A549 (cell line): Measurements from ENCODE around the gene HOXA4. TPM values are rescaled to one million over a fixed set of nuclear protein-coding genes. Genes with fewer than 3 reads are reported as not detected.
A peak's percentile ranks its signal among the peaks of the same experiment; 100 is the strongest.

Source experiments
- ATAC-seq, 2 experiments: fragments of 200-7000 bp in 1 of 2; fragments of >200 bp in 1 of 2; cut with Nextera tagmentation in 1 of 2; cut with Tn5 transposase in 1 of 2; 3 replicates each; pipeline versions ENCODE4 v1.8.0 to v1.9.1; 2018 to 2020; ENCODE audit warnings: mild to moderate bottlenecking in 1 of 2, moderate library complexity in 1 of 2
- CTCF ChIA-PET: fragments of 300-600 bp; sonication (Branson Sonifier 250); formaldehyde crosslinking; extraction: SDS; loops from one replicate; lab custom pipeline; 2021; ENCODE audit warnings: antibody characterized with exemption, inconsistent platforms; lab: Yijun Ruan, JAX
- POLR2A ChIA-PET: fragments of 350-600 bp; formaldehyde crosslinking; extraction: SDS; loops from one replicate; lab custom pipeline; 2021; ENCODE audit warnings: antibody characterized with exemption, inconsistent platforms; lab: Yijun Ruan, JAX
- DNase-seq, 2 experiments: peaks; one replicate each; pipeline versions ENCODE4 v3.0.0 to v3.0.0-alpha.2; 2011 to 2016; ENCODE audit warnings: low read depth in 1 of 2, low spot score in 1 of 2
- FAIRE-seq: peaks from 2 replicates; lab custom pipeline; 2011; peaks lifted over from hg19 to GRCh38; lab: Jason Lieb, UNC
- H3K27ac ChIP-seq, 2 experiments: fragments of >200 bp; sonication (Bioruptor Twin); formaldehyde crosslinking; 3 replicates each; pipeline ENCODE4 v1.5.1; 2016 to 2017
- H3K4me1 ChIP-seq: fragments of >200 bp; sonication (Bioruptor Twin); formaldehyde crosslinking; 3 replicates; pipeline ENCODE4 v1.6.1; 2016
- H3K4me2 ChIP-seq: fragments of >200 bp; sonication (Bioruptor Twin); formaldehyde crosslinking; 3 replicates; pipeline ENCODE4 v1.6.1; 2016
- H3K4me3 ChIP-seq: fragments of >200 bp; sonication (Bioruptor Twin); formaldehyde crosslinking; 3 replicates; pipeline ENCODE4 v1.5.1; 2016
- H3K9me3 ChIP-seq: fragments of >200 bp; sonication (Bioruptor Twin); formaldehyde crosslinking; 3 replicates; pipeline ENCODE4 v1.6.1; 2016
- CBX8 ChIP-seq: fragments of 200-600 bp; sonication (generic); IDR thresholded peaks from 2 replicates; pipeline ENCODE4 v1.6.1; 2016
- CHD4 ChIP-seq: fragments of 200-600 bp; sonication (generic); IDR thresholded peaks from 2 replicates; pipeline ENCODE4 v1.6.1; 2016; ENCODE audit warnings: antibody characterized with exemption, mild to moderate bottlenecking, borderline replicate concordance
- EHF ChIP-seq: fragments of 250-450 bp; sonication (Bioruptor Pico); IDR thresholded peaks from 2 replicates; pipeline ENCODE4 v1.5.0; 2020; ENCODE audit warnings: mild to moderate bottlenecking
- EHMT2 ChIP-seq: fragments of 200-600 bp; sonication (generic); IDR thresholded peaks from 2 replicates; pipeline ENCODE4 v1.6.1; 2016; ENCODE audit warnings: antibody characterized with exemption, low read depth, mild to moderate bottlenecking, moderate library complexity
- ELK1 ChIP-seq: fragments of 150-350 bp; IDR thresholded peaks from 2 replicates; pipeline ENCODE4 v1.6.1; 2014; ENCODE audit warnings: low read depth, mild to moderate bottlenecking, low read length
- HOXA7 ChIP-seq: fragments of 250-450 bp; sonication (Bioruptor Pico); IDR thresholded peaks from 2 replicates; pipeline ENCODE4 v1.5.0; 2020; ENCODE audit warnings: mild to moderate bottlenecking, moderate library complexity
- HOXB5 ChIP-seq: fragments of 250-450 bp; sonication (Bioruptor Pico); IDR thresholded peaks from 2 replicates; pipeline ENCODE4 v1.5.0; 2020; ENCODE audit warnings: mild to moderate bottlenecking, moderate library complexity
- KDM5A ChIP-seq: fragments of 200-600 bp; sonication (generic); IDR thresholded peaks from 2 replicates; pipeline ENCODE4 v1.6.1; 2016; ENCODE audit warnings: antibody characterized with exemption, mild to moderate bottlenecking
- MAFK ChIP-seq: fragments of 450-650 bp; IDR thresholded peaks from 2 replicates; pipeline ENCODE4 v1.6.1; 2014; ENCODE audit not compliant: partially characterized antibody
- MYC ChIP-seq: IDR thresholded peaks from 2 replicates; pipeline ENCODE4 v1.6.1; 2012; ENCODE audit warnings: mild to moderate bottlenecking, inconsistent platforms, low read length, improper control_type of control experiment, borderline replicate concordance
- NPAS2 ChIP-seq: fragments of 250-450 bp; sonication (Bioruptor Pico); IDR thresholded peaks from 2 replicates; pipeline ENCODE4 v1.8.0; 2022; ENCODE audit warnings: mild to moderate bottlenecking, moderate library complexity, borderline replicate concordance
- NR3C1 ChIP-seq: fragments of >200 bp; sonication (Bioruptor Twin); formaldehyde crosslinking; IDR thresholded peaks from 3 replicates; pipeline ENCODE4 v1.6.1; 2017
- PBX3 ChIP-seq: IDR thresholded peaks from 2 replicates; pipeline ENCODE4 v1.6.1; 2012
- PHF8 ChIP-seq: fragments of 200-600 bp; sonication (generic); IDR thresholded peaks from 2 replicates; pipeline ENCODE4 v1.6.1; 2016; ENCODE audit warnings: low read depth, mild to moderate bottlenecking, antibody characterized with exemption, moderate library complexity, borderline replicate concordance
- POLR2A ChIP-seq: IDR thresholded peaks from 2 replicates; pipeline ENCODE4 v1.6.1; 2012; ENCODE audit warnings: mild to moderate bottlenecking, low read length
- REST ChIP-seq: fragments of 200-600 bp; sonication (generic); IDR thresholded peaks from 2 replicates; pipeline ENCODE4 v1.6.1; 2016; ENCODE audit warnings: antibody characterized with exemption, mild to moderate bottlenecking, moderate library complexity
- ZC3H11A ChIP-seq: fragments of 450-650 bp; IDR thresholded peaks from 2 replicates; pipeline ENCODE4 v1.6.1; 2014; ENCODE audit warnings: antibody characterized with exemption, mild to moderate bottlenecking
- ZFP36 ChIP-seq: fragments of 450-650 bp; IDR thresholded peaks from 2 replicates; pipeline ENCODE4 v1.6.1; 2014; ENCODE audit warnings: borderline replicate concordance; ENCODE audit not compliant: partially characterized antibody
- ZNF302 ChIP-seq: fragments of 250-450 bp; sonication (Bioruptor Pico); IDR thresholded peaks from 2 replicates; pipeline ENCODE4 v1.9.0; 2021; ENCODE audit warnings: inconsistent platforms, mild to moderate bottlenecking, moderate library complexity
- ZSCAN20 ChIP-seq: fragments of 250-450 bp; sonication (Bioruptor Pico); IDR thresholded peaks from 2 replicates; pipeline ENCODE4 v1.8.0; 2022; ENCODE audit warnings: mild to moderate bottlenecking, moderate library complexity
- WGBS: methylation state at CpG from one replicate; pipeline ENCODE4 v1.1.6; 2017; ENCODE audit errors: missing lambda C conversion rate; 5-methylcytosine and 5-hydroxymethylcytosine counted together
- polyA plus RNA-seq, 4 experiments: library from polyadenylated mRNA; depleted of rRNA in 3 of 4; stranded (reverse); fragments of >200 nt; fragmentation: RNase III in 1 of 4; extraction: RNeasy Plus Mini Kit Qiagen cat#74134 plus additional on column Dnase treatment in 1 of 4; gene quantifications; 2 replicates in 3 of 4; 3 replicates in 1 of 4; pipeline ENCODE4 v1.2.3, GENCODE V29; 2011 to 2017

Gene HOXA4
- polyA plus RNA-seq, 2 of the 4 experiments (the other 2 are of a cell fraction): 2.1 to 2.6 TPM

GRCh38 chr7:27126596-27127327 lies 3.8 kb downstream of the HOXA4 start:
- H3K4me3 ChIP-seq: no peak overlapping the region
- FAIRE-seq (no peak), DNase-seq (no peak), ATAC-seq (no peak)
- H3K9me3 ChIP-seq: no peaks in the 10 kb centered on the region
- TF ChIP-seq PBX3: no peak
- no peak for TF ChIP-seq HOXB5
- TF ChIP-seq MYC: no peak
- TF ChIP-seq KDM5A: no peak
- CTCF ChIA-PET: interaction anchor here (0.9 to 1.2 kb wide), 4 partner anchors 11 to 273 kb away, joined by 3 to 6 read pairs (median 4); no protein-coding TSS in a partner anchor
- WGBS: 61% methylated on average over 3 of the region's 3 CpGs
- H3K27ac ChIP-seq: no peak overlapping the region
- peaks cover 9% of the 10 kb centered on the region for H3K4me1 ChIP-seq
- no peak overlapping the region for H3K4me2 ChIP-seq
- POLR2A ChIA-PET: no interaction called here

- Histone ChIP-seq H3K9me3 (no peaks in the 10 kb centered on the region), H3K4me3 (no peak overlapping the region), H3K27ac (0 out of 6 replicates have a peak overlapping the region, but pooled peaks of 1 of the 2 experiments have one; percentile 4), H3K4me1 (peaks cover 12% of the 10 kb centered on the region), H3K4me2 (no peak overlapping the region)
- CTCF ChIA-PET: interaction anchor here (0.9 to 1.2 kb wide), 3 partner anchors 25 to 272 kb away, joined by 3 to 5 read pairs (median 4); no protein-coding TSS in a partner anchor
- 90% methylated on average over 5 of the region's 5 CpGs for WGBS
- FAIRE-seq: no peak
- TF ChIP-seq MAFK (no peak), POLR2A (no peak), EHMT2 (no peak), CHD4 (no peak), ZNF302 (CRISPR knock-in tag) (no peak), ELK1 (no peak), ZFP36 (no peak), NPAS2 (no peak), ZC3H11A (no peak), CBX8 (no peak), PHF8 (no peak), HOXA7 (CRISPR knock-in tag) (no peak), EHF (no peak), REST (no peak), ZSCAN20 (CRISPR knock-in tag) (no peak), NR3C1 (no peak)
- POLR2A ChIA-PET: no interaction called here
- no peak for ATAC-seq
- DNase-seq: no peak
Observed at GRCh38 chr7:27125986-27126394, 4.6 kb downstream of the HOXA4 start.
